BE2C (cell line): ENCODE data around the gene CEP170B.

ENCODE experiments used
- DNase-seq: peaks from one replicate; pipeline ENCODE4 v3.0.0-alpha.2; 2020
- H3K27me3 ChIP-seq: fragments of 250-450 bp; sonication (Bioruptor Pico); 2 replicates; pipeline ENCODE4 v1.5.1; 2020; ENCODE audit warnings: mild to moderate bottlenecking
- H3K36me3 ChIP-seq: fragments of 250-450 bp; sonication (Bioruptor Pico); 2 replicates; pipeline ENCODE4 v1.5.1; 2020; ENCODE audit warnings: mild to moderate bottlenecking
- H3K4me1 ChIP-seq: fragments of 250-450 bp; sonication (Bioruptor Pico); 2 replicates; pipeline ENCODE4 v1.5.1; 2020
- H3K4me3 ChIP-seq: 2 replicates; pipeline ENCODE4 v1.5.1; 2011; ENCODE audit warnings: low read depth, low read length
- H3K9me3 ChIP-seq: fragments of 250-450 bp; sonication (Bioruptor Pico); 2 replicates; pipeline ENCODE4 v1.5.1; 2020
- TF ChIP-seq, protein P1 (sequence below): IDR thresholded peaks from 2 replicates; pipeline ENCODE4 v1.5.1; 2012; ENCODE audit warnings: mild to moderate bottlenecking, low read depth, low read length

The CEP170B gene

GRCh38 chr14:104919993-104920315 is 54.9 kb downstream of the CEP170B start:
- H3K9me3 ChIP-seq = peaks cover 5% of the 10 kb centered on the region; the same call in 1 of the 2 replicates
- peaks cover 2% of the 10 kb centered on the region; the same call in 1 of the 2 replicates for H3K27me3 ChIP-seq
- H3K36me3 ChIP-seq = no peaks in the 10 kb centered on the region
- H3K4me3 ChIP-seq = no peak overlapping the region
- DNase-seq = no peak
- TF ChIP-seq, protein P1, sequence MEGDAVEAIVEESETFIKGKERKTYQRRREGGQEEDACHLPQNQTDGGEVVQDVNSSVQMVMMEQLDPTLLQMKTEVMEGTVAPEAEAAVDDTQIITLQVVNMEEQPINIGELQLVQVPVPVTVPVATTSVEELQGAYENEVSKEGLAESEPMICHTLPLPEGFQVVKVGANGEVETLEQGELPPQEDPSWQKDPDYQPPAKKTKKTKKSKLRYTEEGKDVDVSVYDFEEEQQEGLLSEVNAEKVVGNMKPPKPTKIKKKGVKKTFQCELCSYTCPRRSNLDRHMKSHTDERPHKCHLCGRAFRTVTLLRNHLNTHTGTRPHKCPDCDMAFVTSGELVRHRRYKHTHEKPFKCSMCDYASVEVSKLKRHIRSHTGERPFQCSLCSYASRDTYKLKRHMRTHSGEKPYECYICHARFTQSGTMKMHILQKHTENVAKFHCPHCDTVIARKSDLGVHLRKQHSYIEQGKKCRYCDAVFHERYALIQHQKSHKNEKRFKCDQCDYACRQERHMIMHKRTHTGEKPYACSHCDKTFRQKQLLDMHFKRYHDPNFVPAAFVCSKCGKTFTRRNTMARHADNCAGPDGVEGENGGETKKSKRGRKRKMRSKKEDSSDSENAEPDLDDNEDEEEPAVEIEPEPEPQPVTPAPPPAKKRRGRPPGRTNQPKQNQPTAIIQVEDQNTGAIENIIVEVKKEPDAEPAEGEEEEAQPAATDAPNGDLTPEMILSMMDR = no peak
- no peaks in the 10 kb centered on the region for H3K4me1 ChIP-seq

DNA sequence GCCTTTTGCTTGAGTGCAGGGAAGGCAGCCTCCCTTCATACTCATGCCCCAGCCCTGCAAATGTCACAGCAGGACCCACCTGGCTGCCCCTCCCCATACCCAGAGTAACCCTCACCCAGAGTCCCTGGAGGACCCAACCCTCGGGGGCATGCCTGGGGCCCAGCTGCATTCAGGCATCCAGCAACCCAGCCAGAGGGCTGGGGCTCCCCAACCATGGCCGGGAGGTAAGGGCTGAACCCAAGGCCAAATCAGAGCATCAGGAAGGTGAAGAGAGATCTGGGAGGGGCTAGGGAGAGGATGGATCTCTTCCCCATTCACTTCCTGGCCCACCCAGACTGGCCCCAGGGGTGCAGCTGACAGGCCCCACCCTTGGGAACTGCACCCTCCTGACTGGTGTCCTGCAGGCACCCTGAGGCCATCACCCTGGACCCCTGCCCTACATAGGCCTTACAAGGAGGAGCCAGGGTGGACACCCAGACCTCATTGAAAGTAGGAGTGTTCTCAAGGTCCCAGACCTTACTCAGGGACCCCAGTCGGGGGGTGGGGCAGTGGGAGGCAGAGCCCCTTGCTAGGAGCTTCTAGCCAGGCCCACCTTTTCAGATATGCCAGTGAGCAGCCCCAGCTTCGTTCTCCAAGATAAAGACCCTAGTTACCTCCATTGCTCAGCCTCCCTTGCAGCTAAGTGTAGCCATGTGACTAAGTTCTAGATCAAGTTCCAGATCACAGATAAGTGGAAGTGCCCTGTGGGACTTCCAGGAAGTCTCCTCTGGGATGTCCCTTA is 58.8 kb downstream of the CEP170B start:
- Histone ChIP-seq H3K4me3 (no peak overlapping the region), H3K4me1 (peaks cover 3% of the 10 kb centered on the region; the same call in 1 of the 2 replicates), H3K27me3 (no peaks in the 10 kb centered on the region), H3K36me3 (no peaks in the 10 kb centered on the region), H3K9me3 (peaks cover 5% of the 10 kb centered on the region; the same call in 1 of the 2 replicates)
- no peak for DNase-seq
- TF ChIP-seq, protein P1 = no peak

GRCh38 chr14:104924421-104925213 is 59.5 kb downstream of the CEP170B start, which contains the start of gene PLD4:
TSS of gene PLD4 (plus strand) at chr14:104924879. CDS start at chr14:104927141, 2,262 bp downstream.
- no peak for DNase-seq
- no peaks in the 10 kb centered on the region for H3K27me3 ChIP-seq
- H3K4me3 ChIP-seq = no peak within 1 kb of the TSS
- no peaks in the 10 kb centered on the region for H3K36me3 ChIP-seq
- peaks cover 3% of the 10 kb centered on the region; the same call in 1 of the 2 replicates for H3K4me1 ChIP-seq
- peaks cover 5% of the 10 kb centered on the region; the same call in 1 of the 2 replicates for H3K9me3 ChIP-seq
- TF ChIP-seq, protein P1 = no peak

GRCh38 chr14:104925214-104925854 is 60.3 kb downstream of the CEP170B start:
- H3K36me3 ChIP-seq = no peaks in the 10 kb centered on the region
- no peak overlapping the region for H3K4me3 ChIP-seq
- no peaks in the 10 kb centered on the region for H3K27me3 ChIP-seq
- H3K4me1 ChIP-seq = peaks cover 3% of the 10 kb centered on the region; the same call in 1 of the 2 replicates
- TF ChIP-seq, protein P1 = no peak
- H3K9me3 ChIP-seq = peaks cover 5% of the 10 kb centered on the region; the same call in 1 of the 2 replicates
- DNase-seq = no peak

DNA sequence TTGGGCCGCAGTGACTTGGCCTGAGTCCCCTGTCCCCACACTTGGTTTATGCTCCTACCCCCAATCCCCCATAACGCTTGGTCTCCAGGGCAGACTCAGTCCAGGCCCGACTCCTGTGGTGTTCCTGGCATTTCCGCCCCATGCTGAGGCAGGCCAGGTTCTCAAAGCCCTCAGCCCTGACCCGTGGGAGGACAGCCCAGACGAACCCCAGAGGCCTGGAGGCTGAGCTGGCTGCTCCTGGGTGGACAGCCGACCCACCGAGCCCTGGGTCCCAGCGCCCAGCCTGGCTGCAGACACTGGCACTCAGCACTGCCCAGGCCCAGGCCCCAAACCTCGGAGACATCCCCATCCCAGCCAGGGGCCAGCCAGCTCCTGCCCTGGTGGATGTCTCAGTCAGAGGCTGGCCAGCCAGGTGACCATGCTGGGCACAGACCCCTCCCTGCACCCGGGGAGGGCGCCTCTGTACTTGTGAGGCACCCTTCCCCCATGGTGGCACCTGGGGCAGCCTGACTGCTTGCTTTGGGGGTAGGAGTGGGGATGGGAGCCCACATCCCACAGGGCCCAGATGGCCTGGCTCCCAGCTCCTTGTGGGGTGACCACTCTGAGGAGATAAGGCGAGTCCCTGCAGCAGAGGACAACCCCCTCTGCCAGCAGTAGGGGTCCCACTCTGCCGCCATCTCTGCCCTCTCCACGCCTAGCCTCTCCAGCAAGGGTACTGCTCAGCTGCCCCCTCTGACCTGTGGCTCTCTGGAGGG is 61.0 kb downstream of the CEP170B start:
- no peak overlapping the region for H3K4me3 ChIP-seq
- no peaks in the 10 kb centered on the region for H3K27me3 ChIP-seq
- H3K36me3 ChIP-seq = no peaks in the 10 kb centered on the region
- TF ChIP-seq, protein P1 = no peak
- peaks cover 5% of the 10 kb centered on the region; the same call in 1 of the 2 replicates for H3K9me3 ChIP-seq
- DNase-seq = no peak
- H3K4me1 ChIP-seq = peaks cover 3% of the 10 kb centered on the region; the same call in 1 of the 2 replicates
